HepG2 (cell line): Measurements from ENCODE around the gene FTSJ1.

Experiments
- EZH2 ChIP-seq: conservative IDR thresholded peaks from 2 replicates; pipeline ENCODE4 v1.6.1; 2012; ENCODE audit warnings: mild to moderate bottlenecking, low read depth, low read length, moderate library complexity
- PCBP1 ChIP-seq: fragments of 200-400 bp; formaldehyde crosslinking; IDR thresholded peaks from 2 replicates; pipeline ENCODE4 v1.6.1; 2017; ENCODE audit warnings: mild to moderate bottlenecking, low read depth, low read length, borderline replicate concordance
- SRSF9 ChIP-seq: fragments of 200-400 bp; formaldehyde crosslinking; IDR thresholded peaks from 2 replicates; pipeline ENCODE4 v1.6.1; 2018; ENCODE audit warnings: borderline replicate concordance, mild to moderate bottlenecking, low read depth, low read length; ENCODE audit not compliant: insufficient read depth, poor library complexity, severe bottlenecking

DNA sequence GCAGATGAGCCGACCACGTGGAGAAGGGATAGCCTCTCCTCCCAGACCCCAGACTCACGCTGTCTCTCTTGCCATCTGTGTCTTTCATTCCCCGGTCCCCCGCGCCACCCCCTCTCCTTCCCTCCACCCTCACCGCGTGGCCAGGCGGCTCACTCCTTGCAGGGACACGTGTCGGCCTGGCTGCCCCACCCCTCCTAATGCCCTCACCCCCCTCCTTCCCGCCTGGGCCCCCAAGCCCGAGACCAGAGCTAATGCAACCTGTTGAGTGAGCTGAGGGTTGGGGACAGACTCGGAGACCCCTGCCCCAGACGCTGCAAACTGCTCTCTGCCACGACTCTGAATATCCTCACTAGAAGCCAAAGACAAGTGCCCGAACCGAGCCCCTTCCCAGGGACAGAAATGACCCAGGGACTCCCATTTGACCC lies 7.7 kb upstream of the FTSJ1 start:
- TF ChIP-seq PCBP1 (no peak), SRSF9 (no peak), EZH2 (no peak)
